Gastrocnemius medialis (tissue), 4 donors: ENCODE measurements around the gene INCA1. TPM values are rescaled to one million over a fixed set of nuclear protein-coding genes. Genes with fewer than 3 reads are reported as not detected.
A peak's percentile ranks its signal among the peaks of the same experiment; 100 is the strongest.

ENCODE experiments used
- ATAC-seq, 2 donors: fragments of 150-250 bp; one replicate each; pipeline ENCODE4 v1.9.1; 2016
- DNase-seq, 2 donors: peaks; one replicate each; pipeline ENCODE4 v3.0.0-alpha.2; 2019
- H3K27ac ChIP-seq, 4 donors: fragments of 200-600 bp; sonication (generic); 1 replicate in 1 of 4; 2 replicates in 3 of 4; pipeline ENCODE4 v1.5.1; 2016 to 2018; ENCODE audit warnings: mild to moderate bottlenecking in 2 of 4, moderate library complexity in 1 of 4
- H3K27me3 ChIP-seq, 3 donors: fragments of 200-600 bp; sonication (generic) in 2 of 3; 1 replicate in 1 of 3; 2 replicates in 2 of 3; pipeline versions ENCODE4 v1.5.1 to v1.6.0; 2016 to 2019; ENCODE audit warnings: mild to moderate bottlenecking in 1 of 3, moderate library complexity in 1 of 3
- H3K36me3 ChIP-seq, 2 donors: fragments of 200-600 bp; sonication (generic) in 1 of 2; one replicate each; pipeline ENCODE4 v1.5.1; 2017 to 2018
- H3K4me1 ChIP-seq, 2 donors: fragments of 200-600 bp; sonication (generic) in 1 of 2; one replicate each; pipeline ENCODE4 v1.5.1; 2016 to 2017; ENCODE audit warnings: mild to moderate bottlenecking in 2 of 2
- H3K4me3 ChIP-seq, 4 donors: fragments of 200-600 bp; sonication (generic) in 3 of 4; 1 replicate in 1 of 4; 2 replicates in 3 of 4; pipeline ENCODE4 v1.5.1; 2016 to 2019; ENCODE audit warnings: mild to moderate bottlenecking in 2 of 4
- H3K9me3 ChIP-seq, 3 donors: fragments of 200-600 bp; sonication (generic) in 2 of 3; 1 replicate in 1 of 3; 2 replicates in 2 of 3; pipeline ENCODE4 v1.5.1; 2016 to 2019
- POLR2A ChIP-seq, 2 donors: fragments of 450-650 bp; IDR thresholded peaks; one replicate each; pipeline ENCODE4 v1.6.1; 2017; ENCODE audit warnings: antibody characterized with exemption in 2 of 2, mild to moderate bottlenecking in 2 of 2, moderate library complexity in 2 of 2
- in situ Hi-C, 4 donors: fragments of 200-750 bp; cut with MboI; loops; one replicate each; pipeline versions ENCODE4 v1.15.0 to v1.8.0; 2017; ENCODE audit warnings: low sequenced_read_pairs in 4 of 4
- intact Hi-C: fragments of 100-400 bp; cut with DNase I; formaldehyde crosslinking; loops from one replicate; pipeline ENCODE4 v1.15.1; 2023; ENCODE audit warnings: low total_unique reads
- total RNA-seq, 4 donors: library from RNA; depleted of rRNA; stranded (reverse); fragments of >200 nt; gene quantifications; one replicate each; pipeline versions ENCODE4 v1.1.0 to v1.2.3, GENCODE V29; 2016
- TF ChIP-seq, protein P1 (sequence below), 5 experiments: fragments of 450-650 bp in 3 of 5; fragments of 200-600 bp in 2 of 5; sonication (generic) in 2 of 5; IDR thresholded peaks in 4 of 5; conservative IDR thresholded peaks in 1 of 5; 1 replicate in 4 of 5; 2 replicates in 1 of 5; pipeline ENCODE4 v1.5.1; 2016 to 2019; ENCODE audit warnings: antibody characterized with exemption in 5 of 5, mild to moderate bottlenecking in 3 of 5, moderate library complexity in 3 of 5

The INCA1 gene
- total RNA-seq, 4 donors from 2014 or later = 1.9 to 5.7 (median 4.3) TPM

- ATAC-seq (peak; percentile 92), DNase-seq (peak; percentile 84 to 90)
- H3K4me3 ChIP-seq = peak within 1 kb of the TSS; percentile 76 to 100 (median 94)
- intact Hi-C loops = loop anchor here (1.0 to 2.0 kb wide), 3 partner anchors 20 to 78 kb away; partner anchors contain the start of genes RNF167, SLC25A11 and SPAG7
- H3K9me3 ChIP-seq = no peaks in the 10 kb centered on the region
- H3K27me3 ChIP-seq = no peaks in the 10 kb centered on the region
- H3K4me1 ChIP-seq = peaks cover 17 to 20% of the 10 kb centered on the region in 2 donors
- TF ChIP-seq, protein P1, sequence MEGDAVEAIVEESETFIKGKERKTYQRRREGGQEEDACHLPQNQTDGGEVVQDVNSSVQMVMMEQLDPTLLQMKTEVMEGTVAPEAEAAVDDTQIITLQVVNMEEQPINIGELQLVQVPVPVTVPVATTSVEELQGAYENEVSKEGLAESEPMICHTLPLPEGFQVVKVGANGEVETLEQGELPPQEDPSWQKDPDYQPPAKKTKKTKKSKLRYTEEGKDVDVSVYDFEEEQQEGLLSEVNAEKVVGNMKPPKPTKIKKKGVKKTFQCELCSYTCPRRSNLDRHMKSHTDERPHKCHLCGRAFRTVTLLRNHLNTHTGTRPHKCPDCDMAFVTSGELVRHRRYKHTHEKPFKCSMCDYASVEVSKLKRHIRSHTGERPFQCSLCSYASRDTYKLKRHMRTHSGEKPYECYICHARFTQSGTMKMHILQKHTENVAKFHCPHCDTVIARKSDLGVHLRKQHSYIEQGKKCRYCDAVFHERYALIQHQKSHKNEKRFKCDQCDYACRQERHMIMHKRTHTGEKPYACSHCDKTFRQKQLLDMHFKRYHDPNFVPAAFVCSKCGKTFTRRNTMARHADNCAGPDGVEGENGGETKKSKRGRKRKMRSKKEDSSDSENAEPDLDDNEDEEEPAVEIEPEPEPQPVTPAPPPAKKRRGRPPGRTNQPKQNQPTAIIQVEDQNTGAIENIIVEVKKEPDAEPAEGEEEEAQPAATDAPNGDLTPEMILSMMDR (IDR thresholded peaks at IDR 0.05 in 4 of 5, conservative IDR thresholded peaks at IDR 0.05 in 1 of 5) = peak; percentile 80 to 96 (median 94)
- TF ChIP-seq POLR2A (IDR thresholded peaks at IDR 0.05) = peak; percentile 89 to 91
- H3K36me3 ChIP-seq = peaks cover 0 to 22% of the 10 kb centered on the region in 2 donors
- H3K27ac ChIP-seq = peak within 1 kb of the TSS; percentile 88 to 98 (median 96)
- in situ Hi-C loops = loop anchor here (5.0 to 10.0 kb wide), 3 partner anchors 72 to 78 kb away; no protein-coding TSS in a partner anchor
Measured at GRCh38 chr17:4986951-4987766, 10.2 kb downstream of the INCA1 start, which contains the start of gene CAMTA2. TSS of gene CAMTA2 (minus strand) at chr17:4987675. CDS start at chr17:4986222, 1,453 bp downstream.

DNA sequence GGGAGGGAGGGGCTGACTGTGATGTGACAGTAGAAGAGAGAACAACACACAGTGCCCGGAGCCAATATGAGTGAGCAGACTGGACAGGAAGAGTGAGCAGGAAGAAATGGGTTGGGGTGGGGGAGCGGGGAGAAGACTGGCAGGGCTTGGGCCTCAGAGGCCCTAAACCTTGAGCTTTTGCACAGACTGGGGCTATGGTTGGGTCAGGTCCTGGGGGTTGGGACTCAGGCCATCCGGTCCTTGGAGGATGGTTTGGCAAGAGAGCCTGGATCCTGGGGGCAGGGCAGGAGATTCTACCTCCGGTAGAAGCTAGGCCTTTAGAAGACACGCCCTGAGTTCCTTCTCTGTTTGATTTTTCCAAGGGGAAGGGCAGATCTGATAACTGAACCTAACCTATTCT, 10.9 kb downstream of the INCA1 start:
- intact Hi-C loops = loop anchor here (2.0 kb wide), 1 partner anchor 46 kb away; the partner anchor contains the start of genes RNF167 and SLC25A11
- H3K4me3 ChIP-seq = peak overlapping the region; percentile 76 to 100 (median 94)
- DNase-seq = no peak

DNA sequence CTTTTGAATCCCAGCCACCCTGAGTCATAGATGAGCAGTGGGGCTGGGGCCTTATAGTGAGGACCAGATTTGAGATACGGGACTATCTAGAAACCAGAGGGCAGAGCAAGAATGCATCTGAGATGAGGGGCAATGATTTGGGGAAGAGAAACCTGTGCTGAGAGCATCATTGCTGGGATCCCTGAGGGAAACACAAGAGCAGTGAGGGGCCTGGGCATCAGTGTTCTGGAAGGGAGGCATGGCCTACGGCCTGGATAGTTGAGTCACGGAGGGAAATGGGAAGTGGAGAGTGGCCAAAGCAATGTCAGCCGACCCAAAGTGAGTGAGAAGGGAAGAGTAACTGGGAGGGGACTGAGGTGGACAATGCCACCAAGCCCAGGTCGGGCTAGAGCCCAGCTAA, 15.0 kb downstream of the INCA1 start:
- in situ Hi-C loops = loop anchor here (5.0 to 10.0 kb wide), 4 partner anchors 45 to 82 kb away; no protein-coding TSS in a partner anchor
- H3K9me3 ChIP-seq = no peaks in the 10 kb centered on the region
- no peak for ATAC-seq
- intact Hi-C loops = no loop called here
- H3K27me3 ChIP-seq = no peaks in the 10 kb centered on the region
- TF ChIP-seq, protein P1 (IDR thresholded peaks at IDR 0.05 in 4 of 5, conservative IDR thresholded peaks at IDR 0.05 in 1 of 5) = no peak
- TF ChIP-seq POLR2A (IDR thresholded peaks at IDR 0.05) = no peak
- H3K36me3 ChIP-seq = peaks cover 0 to 68% of the 10 kb centered on the region in 2 donors
- H3K4me1 ChIP-seq = peaks cover 13 to 14% of the 10 kb centered on the region in 2 donors
- H3K27ac ChIP-seq = no peak overlapping the region
- no peak overlapping the region for H3K4me3 ChIP-seq
- no peak for DNase-seq

More for the DNA sequence above, 10.9 kb downstream of the INCA1 start:
- H3K27ac ChIP-seq = peak overlapping the region; percentile 88 to 98 (median 96)
- no peaks in the 10 kb centered on the region for H3K27me3 ChIP-seq
- in situ Hi-C loops = loop anchor here (5.0 to 10.0 kb wide), 3 partner anchors 72 to 78 kb away; no protein-coding TSS in a partner anchor
- peaks cover 17 to 20% of the 10 kb centered on the region in 2 donors for H3K4me1 ChIP-seq
- H3K36me3 ChIP-seq = peaks cover 0 to 30% of the 10 kb centered on the region in 2 donors
- peak in 1 of 2 donors; percentile 4 for ATAC-seq
- no peaks in the 10 kb centered on the region for H3K9me3 ChIP-seq
- TF ChIP-seq, protein P1 (IDR thresholded peaks at IDR 0.05 in 4 of 5, conservative IDR thresholded peaks at IDR 0.05 in 1 of 5) = no peak
- no peak for TF ChIP-seq POLR2A (IDR thresholded peaks at IDR 0.05)

- H3K27ac ChIP-seq = peak overlapping the region in 1 of 4 donors; percentile 43
- ATAC-seq = peak; percentile 65 to 67
- H3K4me3 ChIP-seq = no peak overlapping the region
- peaks cover 0 to 82% of the 10 kb centered on the region in 2 donors for H3K36me3 ChIP-seq
- no peak for DNase-seq
- intact Hi-C loops (loop anchor here (1.0 kb wide), 1 partner anchor 82 kb away; no protein-coding TSS in a partner anchor), in situ Hi-C loops (loop anchor here (5.0 to 10.0 kb wide), 4 partner anchors 43 to 84 kb away; no protein-coding TSS in a partner anchor)
- H3K4me1 ChIP-seq = peaks cover 5% of the 10 kb centered on the region in 2 donors
- H3K9me3 ChIP-seq = no peaks in the 10 kb centered on the region
- TF ChIP-seq, protein P1 (IDR thresholded peaks at IDR 0.05 in 4 of 5, conservative IDR thresholded peaks at IDR 0.05 in 1 of 5) = peak; percentile 75 to 88 (median 85)
- TF ChIP-seq POLR2A (IDR thresholded peaks at IDR 0.05) = no peak
- no peaks in the 10 kb centered on the region for H3K27me3 ChIP-seq
Measured at GRCh38 chr17:4980644-4981216, 16.6 kb downstream of the INCA1 start.
